HepG2 (cell line): Measurements from ENCODE around the gene SENP5. TPM values are rescaled to one million over a fixed set of nuclear protein-coding genes. Genes with fewer than 3 reads are reported as not detected.

ENCODE experiments used
- ATAC-seq: fragments of 200-7000 bp; cut with Tn5 transposase; 3 replicates; pipeline ENCODE4 v1.9.1; 2020; ENCODE audit warnings: mild to moderate bottlenecking, moderate library complexity
- BruUV-seq: library from RNA; stranded (reverse); fragments of 400-500 nt; replicated peaks from 2 replicates; lab custom pipeline; 2021; lab: Mats Ljungman, UMichigan
- CTCF ChIA-PET: fragments of 300-600 bp; formaldehyde crosslinking; extraction: SDS; loops from one replicate; lab custom pipeline; 2021; ENCODE audit warnings: low total read pairs, inconsistent platforms, low intra/inter-chr PET ratio; lab: Yijun Ruan, JAX
- POLR2A ChIA-PET: fragments of 350-600 bp; sonication (Branson Sonifier 250); formaldehyde crosslinking; loops from one replicate; lab custom pipeline; 2020; ENCODE audit warnings: antibody characterized with exemption, inconsistent platforms; lab: Yijun Ruan, JAX
- DNase-seq: peaks from one replicate; pipeline ENCODE4 v3.0.0-alpha.2; 2015; ENCODE audit warnings: low spot score
- FAIRE-seq: peaks from 3 replicates; lab custom pipeline; 2011; peaks lifted over from hg19 to GRCh38; lab: Jason Lieb, UNC
- H2AFZ ChIP-seq: one replicate; pipeline ENCODE4 v1.6.1; 2011; ENCODE audit warnings: low read length, inconsistent platforms
- H3K27ac ChIP-seq: fragments of 300-600 bp; 3 replicates; pipeline ENCODE4 v1.8.0; 2011; ENCODE audit warnings: mixed run types, mild to moderate bottlenecking, mixed read lengths, low read length, inconsistent platforms; ENCODE audit not compliant: insufficient read depth; ENCODE audit errors: extremely low read length
- H3K27me3 ChIP-seq, 2 experiments: fragments of 200-600 bp in 1 of 2; 2 replicates in 1 of 2; 3 replicates in 1 of 2; pipeline versions ENCODE4 v1.6.0 to v1.8.0; 2011; ENCODE audit warnings: low read length in 2 of 2, mild to moderate bottlenecking in 2 of 2, moderate library complexity in 2 of 2, inconsistent platforms in 1 of 2; ENCODE audit not compliant: insufficient read depth in 2 of 2, control insufficient read depth in 1 of 2
- H3K36me3 ChIP-seq, 2 experiments: fragments of 200-600 bp in 1 of 2; replicated peaks in 1 of 2; 2 replicates in 1 of 2; 3 replicates in 1 of 2; pipeline versions ENCODE4 v1.5.1 to v1.8.0; 2011; ENCODE audit warnings: low read length in 2 of 2, inconsistent platforms in 1 of 2; ENCODE audit not compliant: insufficient read depth in 2 of 2, control insufficient read depth in 1 of 2
- H3K4me1 ChIP-seq: 2 replicates; pipeline ENCODE4 v1.5.1; 2012; ENCODE audit warnings: low read length, inconsistent platforms; ENCODE audit not compliant: insufficient read depth
- H3K4me2 ChIP-seq: 2 replicates; pipeline ENCODE4 v1.6.0; 2011; ENCODE audit warnings: low read depth, low read length, inconsistent platforms
- H3K4me3 ChIP-seq, 3 experiments: fragments of 200-600 bp in 1 of 3; sonication (generic), shearing (Covaris generic) in 1 of 3; replicated peaks in 1 of 3; 2 replicates each; pipeline ENCODE4 v1.5.1; 2011 to 2016; ENCODE audit warnings: low read length in 3 of 3, inconsistent platforms in 2 of 3, low read depth in 2 of 3, mild to moderate bottlenecking in 2 of 3, control low read depth in 1 of 3, mixed read lengths in 1 of 3; ENCODE audit not compliant: insufficient read depth in 1 of 3
- H3K79me2 ChIP-seq: one replicate; pipeline ENCODE4 v1.6.1; 2011; ENCODE audit warnings: low read length, inconsistent platforms; ENCODE audit not compliant: insufficient read depth
- H3K9ac ChIP-seq: 2 replicates; pipeline ENCODE4 v1.6.0; 2011; ENCODE audit warnings: mild to moderate bottlenecking, low read depth, low read length, inconsistent platforms; ENCODE audit not compliant: insufficient read depth
- H3K9me3 ChIP-seq: 2 replicates; pipeline ENCODE4 v1.5.1; 2012; ENCODE audit warnings: mild to moderate bottlenecking, low read length
- H4K20me1 ChIP-seq: 2 replicates; pipeline ENCODE4 v1.6.0; 2011; ENCODE audit warnings: inconsistent platforms, mild to moderate bottlenecking, low read length, moderate library complexity; ENCODE audit not compliant: insufficient read depth
- ATM ChIP-seq: fragments of 450-650 bp; IDR thresholded peaks from 2 replicates; pipeline ENCODE4 v1.7.1; 2017; ENCODE audit warnings: mild to moderate bottlenecking, borderline replicate concordance
- GABPB1 ChIP-seq: IDR thresholded peaks from 2 replicates; pipeline ENCODE4 v1.6.1; 2016; ENCODE audit warnings: mild to moderate bottlenecking, missing genetic modification reagents, moderate library complexity, missing compliant biosample characterization
- HHEX ChIP-seq: IDR thresholded peaks from 2 replicates; pipeline ENCODE4 v1.6.1; 2016; ENCODE audit warnings: control low read depth
- NFKBIZ ChIP-seq: IDR thresholded peaks from 2 replicates; pipeline ENCODE4 v1.6.1; 2018; ENCODE audit warnings: missing genetic modification reagents, missing compliant biosample characterization
- PHF21A ChIP-seq: sonication (generic); formaldehyde crosslinking; IDR thresholded peaks from 2 replicates; pipeline ENCODE4 v1.5.0; 2020; ENCODE audit warnings: mild to moderate bottlenecking, missing genetic modification reagents
- PRPF4 ChIP-seq: fragments of 200-400 bp; formaldehyde crosslinking; IDR thresholded peaks from 2 replicates; pipeline ENCODE4 v1.6.1; 2016; ENCODE audit warnings: low read length, low read depth; ENCODE audit not compliant: poor library complexity, severe bottlenecking
- ZSCAN22 ChIP-seq: sonication (generic); formaldehyde crosslinking; IDR thresholded peaks from 2 replicates; pipeline ENCODE4 v1.4.0; 2020; ENCODE audit warnings: mild to moderate bottlenecking, missing genetic modification reagents
- ZSCAN30 ChIP-seq: sonication (generic); formaldehyde crosslinking; IDR thresholded peaks from 2 replicates; pipeline ENCODE4 v1.5.0; 2020; ENCODE audit warnings: mild to moderate bottlenecking, missing genetic modification reagents
- WGBS: methylation state at CpG from one replicate; pipeline ENCODE4 v1.1.6; 2017; ENCODE audit warnings: low lambda C conversion rate; 5-methylcytosine and 5-hydroxymethylcytosine counted together
- in situ Hi-C: cut with HindIII; loops from 2 replicates; pipeline ENCODE4 v1.10.0; 2017; ENCODE audit warnings: low pct_unique_long_range_greater_than_20kb; ENCODE audit not compliant: extremely low pct_ligation_motif_present
- intact Hi-C: fragments of 100-400 bp; cut with micrococcal nuclease; formaldehyde crosslinking; loops from one replicate; pipeline ENCODE4 v1.10.0; 2022; ENCODE audit not compliant: unreplicated experiment
- polyA plus RNA-seq, 8 experiments: library from polyadenylated mRNA; depleted of rRNA in 3 of 8; stranded (reverse) in 7 of 8; unstranded in 1 of 8; fragments of >200 nt; fragmentation: Illumina TruSeq in 4 of 8; extraction: Trizol in 4 of 8; gene quantifications; 2 replicates each; pipeline versions ENCODE4 v1.2.1 to v1.2.3, GENCODE V29; 2011 to 2016; ENCODE audit warnings: low read depth in 4 of 8, missing spikeins in 1 of 8, mixed read lengths in 1 of 8; ENCODE audit not compliant: insufficient read depth in 1 of 8
- total RNA-seq, 5 experiments: library from RNA; depleted of rRNA; stranded (reverse); fragments of >200 nt; fragmentation: Illumina TruSeq; extraction: Trizol; gene quantifications; 2 replicates each; pipeline ENCODE4 v1.2.3, GENCODE V29; 2016; ENCODE audit warnings: low read depth in 1 of 5
- TF ChIP-seq, protein P1 (sequence below): IDR thresholded peaks from 2 replicates; pipeline ENCODE4 v1.6.1; 2016; ENCODE audit warnings: low read depth, missing genetic modification reagents, missing compliant biosample characterization

The SENP5 gene
- total and polyA plus RNA-seq, 2 of the 13 experiments (the other 11 are each of a cell fraction or from before 2014, with no cell fraction given) = 17.6 to 30.9 TPM

DNA sequence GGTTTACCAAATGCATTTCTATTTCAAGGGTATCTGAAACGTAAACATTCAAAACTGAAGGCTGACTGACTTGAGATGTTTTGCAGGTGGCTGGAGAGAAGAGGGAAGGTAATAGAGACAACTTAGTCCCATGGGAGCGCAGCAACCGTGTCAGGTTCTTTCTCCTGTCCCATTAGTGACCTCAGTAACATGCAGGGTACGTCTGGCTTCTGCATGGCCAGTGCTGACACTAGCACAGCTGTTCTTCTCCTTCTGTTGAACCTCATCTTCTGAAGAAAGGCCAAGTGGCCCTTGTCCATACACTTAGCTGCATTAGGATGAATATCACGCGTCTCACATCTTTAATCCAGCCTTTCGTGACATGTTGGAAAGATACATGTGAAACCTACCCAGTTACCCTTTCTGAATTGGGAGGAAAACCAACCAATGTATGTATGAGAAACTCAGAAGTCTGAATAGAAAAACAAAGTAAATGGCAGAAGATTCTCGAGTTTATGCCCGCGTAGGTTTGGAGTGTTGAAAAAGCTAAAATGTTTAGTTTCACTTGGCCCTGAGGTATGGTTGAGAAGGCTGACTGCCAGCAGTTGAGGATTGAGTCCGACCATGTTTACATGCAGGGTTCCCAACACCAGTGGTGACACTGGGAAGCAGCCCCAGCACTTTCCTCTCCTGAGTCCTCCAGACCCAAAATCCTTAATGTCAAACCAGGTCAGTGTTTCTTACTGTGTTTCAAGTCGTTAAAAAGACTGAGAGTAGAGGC lies 64.3 kb downstream of the SENP5 start:
- ChIA-PET CTCF (no interaction called here), POLR2A (no interaction called here)
- Histone ChIP-seq H3K4me3 (no peak overlapping the region), H3K27me3 (no peaks in the 10 kb centered on the region), H3K4me1 (peaks cover 6% of the 10 kb centered on the region; the same call in 1 of the 2 replicates), H3K9me3 (no peaks in the 10 kb centered on the region), H2AFZ (no peak overlapping the region), H3K36me3 (peaks cover 24 to 78% of the 10 kb centered on the region in 2 experiments), H3K79me2 (no peaks in the 10 kb centered on the region), H3K9ac (no peak overlapping the region), H4K20me1 (no peaks in the 10 kb centered on the region), H3K4me2 (no peak overlapping the region), H3K27ac (no peak overlapping the region)
- intact Hi-C loops (no loop called here), in situ Hi-C loops (no loop called here)
- DNase-seq (no peak), ATAC-seq (no peak)
- 96% methylated on average over 12 of the region's 12 CpGs for whole genome bisulfite sequencing
- BruUV-seq = TSS peak; percentile 16
- TF ChIP-seq HHEX (CRISPR knock-in tag) (no peak), GABPB1 (CRISPR knock-in tag) (no peak), ZSCAN22 (CRISPR knock-in tag) (no peak), PRPF4 (no peak), ZSCAN30 (CRISPR knock-in tag) (no peak), PHF21A (CRISPR knock-in tag) (no peak)
- TF ChIP-seq, all 625 proteins: peak for 0
- no peak for FAIRE-seq

DNA sequence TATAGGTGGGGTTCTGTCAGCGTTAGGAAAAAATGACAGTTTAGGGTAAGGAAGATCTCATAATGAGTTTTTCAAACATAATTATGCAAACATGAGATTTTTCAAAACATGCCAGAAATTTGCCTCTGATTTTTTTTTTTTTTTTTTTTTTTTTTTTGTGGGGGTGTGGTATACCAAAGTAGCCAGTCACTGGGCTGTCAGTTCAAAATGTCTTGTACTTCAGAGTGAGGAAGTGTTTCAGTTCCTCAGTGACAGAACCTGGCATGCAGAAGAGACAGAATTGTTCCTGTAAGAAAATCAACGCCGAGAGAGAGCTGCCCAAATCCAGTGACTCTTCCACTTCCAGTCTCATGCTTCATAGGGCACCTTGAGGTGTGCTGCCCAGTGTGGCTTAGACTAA lies 64.9 kb downstream of the SENP5 start:
- Histone ChIP-seq H3K9me3 (no peaks in the 10 kb centered on the region), H4K20me1 (no peaks in the 10 kb centered on the region), H3K4me1 (peaks cover 10% of the 10 kb centered on the region), H3K4me3 (no peak overlapping the region), H3K36me3 (peaks cover 26 to 83% of the 10 kb centered on the region in 2 experiments), H3K27me3 (no peaks in the 10 kb centered on the region), H3K27ac (no peak overlapping the region), H3K79me2 (no peaks in the 10 kb centered on the region), H3K9ac (no peak overlapping the region), H3K4me2 (no peak overlapping the region), H2AFZ (no peak overlapping the region)
- intact Hi-C loops (no loop called here), in situ Hi-C loops (no loop called here)
- ChIA-PET POLR2A (no interaction called here), CTCF (no interaction called here)
- no peak for DNase-seq
- no peak for TF ChIP-seq NFKBIZ (CRISPR knock-in tag)
- TF ChIP-seq, protein P1, sequence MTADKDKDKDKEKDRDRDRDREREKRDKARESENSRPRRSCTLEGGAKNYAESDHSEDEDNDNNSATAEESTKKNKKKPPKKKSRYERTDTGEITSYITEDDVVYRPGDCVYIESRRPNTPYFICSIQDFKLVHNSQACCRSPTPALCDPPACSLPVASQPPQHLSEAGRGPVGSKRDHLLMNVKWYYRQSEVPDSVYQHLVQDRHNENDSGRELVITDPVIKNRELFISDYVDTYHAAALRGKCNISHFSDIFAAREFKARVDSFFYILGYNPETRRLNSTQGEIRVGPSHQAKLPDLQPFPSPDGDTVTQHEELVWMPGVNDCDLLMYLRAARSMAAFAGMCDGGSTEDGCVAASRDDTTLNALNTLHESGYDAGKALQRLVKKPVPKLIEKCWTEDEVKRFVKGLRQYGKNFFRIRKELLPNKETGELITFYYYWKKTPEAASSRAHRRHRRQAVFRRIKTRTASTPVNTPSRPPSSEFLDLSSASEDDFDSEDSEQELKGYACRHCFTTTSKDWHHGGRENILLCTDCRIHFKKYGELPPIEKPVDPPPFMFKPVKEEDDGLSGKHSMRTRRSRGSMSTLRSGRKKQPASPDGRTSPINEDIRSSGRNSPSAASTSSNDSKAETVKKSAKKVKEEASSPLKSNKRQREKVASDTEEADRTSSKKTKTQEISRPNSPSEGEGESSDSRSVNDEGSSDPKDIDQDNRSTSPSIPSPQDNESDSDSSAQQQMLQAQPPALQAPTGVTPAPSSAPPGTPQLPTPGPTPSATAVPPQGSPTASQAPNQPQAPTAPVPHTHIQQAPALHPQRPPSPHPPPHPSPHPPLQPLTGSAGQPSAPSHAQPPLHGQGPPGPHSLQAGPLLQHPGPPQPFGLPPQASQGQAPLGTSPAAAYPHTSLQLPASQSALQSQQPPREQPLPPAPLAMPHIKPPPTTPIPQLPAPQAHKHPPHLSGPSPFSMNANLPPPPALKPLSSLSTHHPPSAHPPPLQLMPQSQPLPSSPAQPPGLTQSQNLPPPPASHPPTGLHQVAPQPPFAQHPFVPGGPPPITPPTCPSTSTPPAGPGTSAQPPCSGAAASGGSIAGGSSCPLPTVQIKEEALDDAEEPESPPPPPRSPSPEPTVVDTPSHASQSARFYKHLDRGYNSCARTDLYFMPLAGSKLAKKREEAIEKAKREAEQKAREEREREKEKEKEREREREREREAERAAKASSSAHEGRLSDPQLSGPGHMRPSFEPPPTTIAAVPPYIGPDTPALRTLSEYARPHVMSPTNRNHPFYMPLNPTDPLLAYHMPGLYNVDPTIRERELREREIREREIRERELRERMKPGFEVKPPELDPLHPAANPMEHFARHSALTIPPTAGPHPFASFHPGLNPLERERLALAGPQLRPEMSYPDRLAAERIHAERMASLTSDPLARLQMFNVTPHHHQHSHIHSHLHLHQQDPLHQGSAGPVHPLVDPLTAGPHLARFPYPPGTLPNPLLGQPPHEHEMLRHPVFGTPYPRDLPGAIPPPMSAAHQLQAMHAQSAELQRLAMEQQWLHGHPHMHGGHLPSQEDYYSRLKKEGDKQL (CRISPR knock-in tag) = no peak
- TF ChIP-seq ATM = no peak
- no peak for ATAC-seq
- WGBS = 95% methylated on average over 3 of the region's 3 CpGs
- FAIRE-seq = no peak
- BruUV-seq = no TSS peak
